HG03103 (cell line): ENCODE results near the gene TMEM121.

ENCODE experiments used
- ATAC-seq: cut with Tn5 transposase; IDR thresholded peaks from one replicate; pipeline ENCODE4 v1.9.1; 2021; ENCODE audit warnings: low read depth; ENCODE audit not compliant: unreplicated experiment

TMEM121 gene

DNA sequence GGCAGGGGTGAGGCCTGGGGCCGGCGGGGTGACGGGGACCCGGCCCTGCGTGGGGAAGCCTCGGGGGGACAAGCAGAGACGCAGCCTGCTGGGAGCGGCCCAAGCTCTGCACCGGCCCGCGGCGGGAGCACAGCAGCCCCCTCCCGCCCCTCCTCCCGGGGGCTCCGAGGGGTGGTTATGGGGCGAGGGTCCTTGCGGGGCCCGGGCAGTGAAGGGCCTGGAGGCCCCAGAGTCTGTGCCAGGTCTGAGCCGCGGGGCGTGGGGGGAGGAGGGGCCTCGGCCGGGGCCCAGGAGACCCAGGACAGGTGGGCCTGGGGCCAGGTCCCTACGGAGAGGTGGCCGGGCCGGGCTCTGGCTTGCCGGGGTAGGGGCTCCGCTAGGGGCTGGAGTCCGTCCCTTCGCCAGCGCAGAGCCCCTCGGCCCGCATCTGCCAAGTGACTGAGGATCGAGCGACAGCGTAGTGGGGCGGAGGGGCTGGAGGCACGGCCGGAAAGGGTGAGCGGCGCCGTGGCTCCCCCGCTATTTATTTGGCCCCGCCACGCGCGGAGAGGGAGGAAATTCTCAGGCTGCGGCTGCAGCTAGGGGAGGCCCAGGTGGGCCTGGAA is 495 bp downstream of the TMEM121 start:
- no peak for ATAC-seq

DNA sequence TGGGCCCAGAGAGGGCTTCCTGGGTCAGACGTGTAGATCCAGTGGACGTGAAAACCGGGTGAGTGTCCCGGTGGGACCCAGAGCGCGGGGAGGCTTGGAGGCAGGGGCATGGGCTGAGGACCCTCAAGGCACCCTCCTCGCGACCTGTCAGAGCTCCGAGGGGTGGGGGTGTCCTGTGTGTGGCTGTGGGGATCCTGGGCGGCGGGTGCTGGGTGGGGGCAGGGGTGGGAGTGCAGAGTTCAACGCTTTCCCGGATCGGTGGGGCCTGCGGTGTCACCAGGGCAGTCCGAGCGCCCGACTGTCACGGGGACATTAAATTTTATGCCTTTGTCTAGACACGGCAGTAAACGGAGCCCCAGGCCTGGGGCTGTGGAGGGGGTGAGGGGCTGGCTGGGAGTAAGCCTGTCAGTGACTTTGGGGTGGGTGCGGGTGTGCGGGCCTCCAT is 1.0 kb downstream of the TMEM121 start:
- ATAC-seq = no peak

DNA sequence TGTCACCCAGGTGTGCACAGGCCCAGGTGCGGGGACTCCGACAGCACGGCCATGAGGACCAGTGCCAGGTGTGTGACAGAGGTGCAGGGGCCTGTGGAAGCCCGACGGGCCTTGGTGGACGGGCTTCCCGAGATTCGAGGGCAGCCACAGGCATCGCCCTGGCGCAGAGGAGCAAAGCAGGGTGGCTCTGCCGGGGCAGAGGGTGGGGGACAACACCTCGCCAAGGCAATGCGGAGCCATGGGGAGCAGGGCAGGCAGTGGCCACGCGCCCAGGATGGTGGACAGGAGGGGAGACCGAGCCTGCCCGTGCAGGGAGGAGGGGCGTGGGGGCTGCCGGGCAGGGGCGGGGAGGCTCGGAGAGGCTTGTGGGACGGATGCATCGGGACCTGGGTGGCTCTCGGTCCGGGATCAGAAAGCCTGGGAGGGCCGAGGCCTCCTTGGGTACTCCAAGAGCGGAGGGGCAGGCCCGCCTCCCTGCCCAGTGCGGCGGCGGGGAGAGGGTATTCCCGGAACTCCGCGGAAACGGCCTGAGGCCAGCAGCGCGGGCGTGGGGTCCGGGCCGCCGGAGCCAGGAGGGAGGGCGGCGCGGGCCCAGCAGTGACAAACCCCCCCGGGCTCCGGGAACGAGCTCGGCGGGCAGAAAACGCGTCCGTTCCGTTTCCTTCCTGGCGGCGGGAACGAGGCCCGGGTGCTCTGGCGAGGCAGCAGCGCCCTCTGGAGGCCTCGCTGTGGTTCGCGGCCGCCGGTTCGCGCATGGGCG is 1.6 kb downstream of the TMEM121 start:
- ATAC-seq = no peak

DNA sequence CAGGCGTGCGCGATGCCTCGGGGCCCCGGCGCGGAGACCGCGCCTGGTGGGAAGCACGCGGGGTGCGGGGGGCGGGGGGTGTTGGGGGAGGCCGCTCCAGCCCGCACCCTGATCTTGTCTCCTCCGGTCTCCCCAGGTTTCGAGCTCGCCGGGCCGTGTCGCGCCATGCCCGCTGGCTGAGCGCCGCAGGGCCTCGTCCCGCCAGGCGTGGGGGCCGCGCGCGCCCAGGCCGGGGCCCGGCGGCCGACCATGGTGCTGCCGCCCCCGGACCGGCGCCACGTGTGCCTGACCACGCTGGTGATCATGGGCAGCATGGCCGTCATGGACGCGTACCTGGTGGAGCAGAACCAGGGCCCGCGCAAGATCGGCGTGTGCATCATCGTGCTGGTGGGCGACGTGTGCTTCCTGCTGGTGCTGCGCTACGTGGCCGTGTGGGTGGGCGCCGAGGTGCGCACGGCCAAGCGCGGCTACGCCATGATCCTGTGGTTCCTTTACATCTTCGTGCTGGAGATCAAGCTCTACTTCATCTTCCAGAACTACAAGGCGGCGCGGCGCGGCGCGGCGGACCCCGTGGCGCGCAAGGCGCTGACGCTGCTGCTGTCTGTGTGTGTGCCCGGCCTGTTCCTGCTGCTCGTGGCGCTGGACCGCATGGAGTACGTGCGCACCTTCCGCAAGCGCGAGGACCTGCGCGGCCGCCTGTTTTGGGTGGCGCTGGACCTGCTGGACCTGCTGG is 2.4 kb downstream of the TMEM121 start:
- ATAC-seq = no peak

DNA sequence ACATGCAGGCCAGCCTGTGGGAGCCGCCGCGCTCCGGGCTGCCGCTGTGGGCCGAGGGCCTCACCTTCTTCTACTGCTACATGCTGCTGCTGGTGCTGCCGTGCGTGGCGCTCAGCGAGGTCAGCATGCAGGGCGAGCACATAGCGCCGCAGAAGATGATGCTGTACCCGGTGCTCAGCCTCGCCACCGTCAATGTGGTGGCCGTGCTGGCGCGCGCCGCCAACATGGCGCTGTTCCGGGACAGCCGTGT is 2.9 kb downstream of the TMEM121 start:
- no peak for ATAC-seq

DNA sequence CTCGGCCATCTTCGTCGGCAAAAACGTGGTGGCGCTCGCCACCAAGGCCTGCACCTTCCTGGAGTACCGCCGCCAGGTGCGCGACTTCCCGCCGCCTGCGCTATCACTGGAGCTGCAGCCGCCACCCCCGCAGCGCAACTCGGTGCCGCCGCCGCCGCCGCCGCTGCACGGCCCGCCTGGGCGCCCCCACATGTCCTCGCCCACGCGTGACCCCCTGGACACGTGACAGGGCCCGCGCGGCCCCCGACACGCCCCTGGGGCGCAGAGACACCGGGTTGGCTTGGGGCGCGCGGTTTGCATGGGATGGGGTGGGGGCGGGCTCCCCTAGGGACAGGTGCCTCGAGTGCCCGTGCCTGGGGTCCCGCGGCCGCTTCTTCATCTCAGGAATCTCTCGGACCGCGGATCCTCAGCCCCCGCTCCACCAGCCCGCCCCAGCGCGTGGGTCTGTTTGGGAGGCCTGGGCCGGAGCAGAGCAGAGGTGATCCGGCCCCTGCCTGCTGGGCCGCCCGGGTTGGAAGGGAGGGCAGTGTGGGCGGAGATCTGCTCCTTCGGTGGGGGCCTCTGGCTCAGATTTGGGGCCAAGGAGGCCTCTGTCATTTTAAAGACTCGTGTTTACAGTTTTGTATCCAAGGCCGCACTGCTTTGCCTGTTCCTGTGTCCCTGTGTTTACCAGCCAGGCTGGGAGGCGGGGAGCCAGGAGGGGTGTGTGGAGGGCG is 3.3 kb downstream of the TMEM121 start:
- ATAC-seq = no peak

DNA sequence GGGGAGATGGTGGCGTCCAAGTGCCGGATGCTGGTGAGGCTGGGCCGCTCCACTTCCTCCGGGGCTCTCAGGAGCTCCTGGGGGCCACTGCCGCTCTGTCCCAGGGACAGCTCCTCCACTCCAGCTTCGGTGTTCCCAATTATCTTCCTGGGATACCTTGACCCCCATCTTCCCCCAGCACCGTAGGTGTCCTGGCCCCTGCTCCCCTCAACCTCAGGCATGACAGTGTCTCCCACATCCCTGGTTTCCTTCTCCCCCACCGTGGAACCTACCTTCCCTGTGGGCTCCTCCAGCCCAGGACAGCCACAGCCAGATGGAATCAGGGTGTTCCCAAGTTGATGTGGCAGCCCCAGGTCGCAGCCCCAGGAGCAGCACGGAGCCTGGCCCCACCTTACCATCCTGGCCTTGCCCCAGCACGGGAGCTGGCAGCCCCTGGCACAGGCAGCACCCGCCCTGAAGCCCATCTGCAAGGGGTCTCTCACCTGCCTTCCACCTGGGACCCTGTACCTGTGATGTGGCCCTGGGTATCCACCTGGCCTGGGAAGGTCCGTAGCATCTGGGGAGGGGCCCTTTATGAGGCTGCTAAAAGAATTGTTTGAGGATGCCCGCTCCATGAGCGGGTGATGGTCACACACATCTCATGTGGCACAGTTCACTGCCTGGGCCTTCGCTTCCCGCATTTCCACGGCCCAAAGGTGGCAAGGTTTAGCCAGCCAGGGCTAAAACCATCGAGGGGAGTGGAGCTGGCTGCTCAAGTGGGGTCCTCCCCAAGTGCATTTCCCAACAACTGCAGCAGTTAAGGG is 4.1 kb downstream of the TMEM121 start:
- ATAC-seq = no peak

DNA sequence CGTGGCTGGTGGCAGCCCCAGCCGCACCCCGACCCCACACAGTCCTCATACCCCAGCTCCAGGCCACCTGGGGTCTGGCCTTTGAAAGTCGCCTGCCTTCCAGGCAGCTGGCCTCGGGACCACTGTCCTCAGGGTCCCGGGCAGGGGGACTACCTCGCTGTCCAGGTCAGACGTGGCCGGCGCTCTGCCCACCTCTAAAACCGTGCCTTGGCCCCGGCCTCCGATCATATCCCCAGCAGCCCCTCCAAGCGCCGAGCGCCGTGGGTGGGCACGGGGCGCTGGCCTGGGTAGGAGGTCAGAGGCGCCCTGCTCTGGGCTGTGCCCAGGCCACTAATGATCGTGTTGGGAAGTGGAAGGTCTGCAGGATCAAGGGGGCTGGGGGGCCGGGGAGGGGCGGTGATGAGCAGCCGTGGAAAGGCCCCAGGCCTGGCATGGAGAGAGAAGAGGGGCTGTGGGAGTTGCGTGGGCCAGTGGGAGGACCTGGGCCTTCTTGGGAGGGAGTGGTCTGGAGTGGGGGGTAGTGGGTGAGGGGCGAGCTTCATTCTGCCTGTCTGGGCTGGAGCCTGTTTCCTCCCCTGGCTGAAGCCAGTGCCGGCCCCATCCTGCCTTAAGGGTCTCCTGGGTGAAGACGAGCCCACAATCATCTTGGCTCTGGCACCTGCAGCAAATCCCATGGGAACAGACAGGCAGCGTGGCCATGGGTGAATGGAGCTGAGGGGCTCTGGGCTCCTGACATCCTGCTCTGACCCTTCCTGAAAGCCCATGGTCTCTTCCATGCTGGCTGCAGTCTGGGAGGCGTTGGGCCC is 4.9 kb downstream of the TMEM121 start:
- ATAC-seq = no peak

DNA sequence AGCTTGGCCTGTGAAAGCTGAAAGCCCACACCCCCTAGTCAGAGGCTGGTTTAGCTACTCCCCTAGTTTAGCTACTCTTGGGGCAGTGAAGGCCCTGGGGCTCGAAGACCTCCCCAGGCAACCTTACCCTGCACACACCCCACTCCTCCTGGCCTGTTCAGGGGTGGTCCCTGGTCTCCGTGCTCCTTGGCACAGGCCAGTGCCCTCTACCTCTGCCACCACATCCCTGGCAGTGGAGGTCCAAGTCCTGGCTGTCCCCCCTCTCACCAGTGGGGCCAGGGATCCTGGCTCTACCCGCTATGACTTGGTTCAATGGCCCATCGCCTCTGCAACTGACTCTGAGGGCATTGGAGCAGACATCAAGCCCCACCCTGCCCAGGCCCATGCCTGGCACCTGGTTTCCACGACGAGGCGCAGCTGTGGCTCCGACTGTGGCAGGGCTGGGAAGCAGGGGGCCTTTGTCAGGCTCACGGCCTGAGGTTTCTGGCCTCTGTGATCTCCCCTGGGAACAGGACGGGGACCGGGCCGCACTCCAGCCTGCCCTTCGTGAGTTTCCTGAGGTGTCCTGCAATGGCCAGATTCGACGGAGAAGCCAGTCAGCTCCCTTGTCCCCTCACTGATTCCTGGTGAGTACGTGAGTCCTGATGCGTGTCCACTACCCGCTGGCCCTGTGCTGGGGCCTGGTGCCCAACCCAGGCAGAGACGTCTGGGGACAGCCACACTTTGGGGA is 5.7 kb downstream of the TMEM121 start:
- ATAC-seq = no peak

DNA sequence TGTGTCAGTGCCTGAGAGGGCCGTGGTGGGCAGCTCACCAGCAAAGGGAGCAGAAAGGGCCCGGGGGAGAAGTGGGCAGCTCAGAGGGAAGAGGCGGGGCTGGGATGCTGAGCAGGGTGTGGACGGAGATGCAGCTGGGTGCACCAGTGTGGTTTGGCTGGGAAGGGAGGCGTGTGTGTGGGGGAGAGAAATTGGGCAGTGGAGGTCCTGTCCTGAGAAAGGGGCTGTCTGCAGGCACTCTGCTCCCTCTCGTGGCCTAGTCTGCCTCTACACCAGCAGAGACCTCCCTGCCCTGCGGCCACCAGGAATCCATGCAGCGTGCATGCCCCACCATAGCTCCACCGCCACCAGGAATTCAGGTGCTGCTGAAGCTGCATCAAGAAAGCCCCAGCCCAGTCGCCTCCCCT is 6.4 kb downstream of the TMEM121 start:
- ATAC-seq = no peak

DNA sequence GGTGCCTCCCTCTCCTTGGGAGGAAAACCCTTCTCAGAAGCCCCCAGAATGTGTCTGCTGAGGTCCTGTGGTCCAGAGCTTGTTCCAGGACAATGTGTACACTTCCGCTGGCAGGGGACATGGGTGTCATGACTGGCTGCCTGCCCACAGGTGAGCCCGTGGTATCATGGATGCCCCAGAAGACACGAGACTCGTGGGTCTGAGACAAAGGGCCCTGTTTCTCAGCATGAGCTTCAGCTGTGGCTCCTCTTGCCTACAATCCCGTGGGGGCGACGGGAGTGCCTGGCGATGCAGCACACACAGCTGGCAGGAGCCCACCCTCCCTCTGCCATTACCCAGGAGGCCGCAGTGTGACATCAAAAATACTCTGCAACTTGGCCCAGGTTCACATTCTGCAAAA is 7.0 kb downstream of the TMEM121 start:
- no peak for ATAC-seq

DNA sequence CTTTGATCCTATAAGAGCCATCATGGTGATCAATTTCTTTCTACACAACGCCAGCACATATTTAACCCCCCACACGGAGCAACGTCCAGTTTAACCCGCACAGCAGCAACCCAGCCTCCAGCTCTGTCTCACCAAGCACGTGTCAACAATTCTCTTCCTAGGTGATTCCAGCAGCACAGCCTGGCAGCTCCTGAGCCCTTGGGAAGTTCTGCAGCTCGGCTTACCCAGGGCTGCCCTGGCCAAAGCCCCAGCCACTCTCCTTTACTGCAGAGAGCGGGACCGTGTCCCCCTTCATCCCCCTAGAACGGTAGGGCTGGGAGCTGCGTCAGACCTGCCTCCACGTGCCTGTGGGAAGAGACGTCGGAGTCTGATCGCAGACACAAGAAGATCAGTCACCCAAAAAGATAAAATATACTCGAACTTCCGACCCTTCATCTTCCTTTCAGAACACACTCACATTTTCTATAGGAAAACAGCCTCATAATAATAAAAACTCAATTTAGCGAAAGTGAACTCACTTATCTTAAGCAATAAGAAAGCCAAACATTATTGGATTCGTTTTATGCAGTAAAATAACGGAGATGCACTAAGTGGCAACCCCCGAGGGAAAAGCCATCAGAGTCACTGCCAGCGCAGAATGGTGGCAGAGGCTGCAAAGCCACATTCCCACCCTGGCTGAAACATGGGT is 7.6 kb downstream of the TMEM121 start:
- no peak for ATAC-seq

DNA sequence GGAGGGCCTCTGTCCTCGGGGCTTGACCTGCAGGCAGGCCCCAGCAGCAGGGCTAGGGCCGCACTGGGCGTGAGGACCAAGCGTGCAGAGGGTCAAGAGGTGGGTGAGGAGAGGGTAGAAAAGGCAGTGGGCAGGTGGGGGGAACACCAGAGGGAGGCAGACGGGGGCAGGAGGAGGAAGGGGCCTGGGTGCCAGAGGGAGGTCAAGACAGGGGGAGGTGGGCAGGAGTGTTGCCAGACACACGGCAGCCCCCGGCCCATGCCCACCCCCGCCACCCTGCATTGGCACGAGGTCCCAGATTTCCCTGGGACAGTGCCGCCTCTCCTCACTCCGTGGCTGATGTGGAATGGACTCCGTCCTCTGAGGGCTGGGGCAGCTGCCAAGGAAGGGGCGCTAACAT is 8.2 kb downstream of the TMEM121 start:
- ATAC-seq = no peak

DNA sequence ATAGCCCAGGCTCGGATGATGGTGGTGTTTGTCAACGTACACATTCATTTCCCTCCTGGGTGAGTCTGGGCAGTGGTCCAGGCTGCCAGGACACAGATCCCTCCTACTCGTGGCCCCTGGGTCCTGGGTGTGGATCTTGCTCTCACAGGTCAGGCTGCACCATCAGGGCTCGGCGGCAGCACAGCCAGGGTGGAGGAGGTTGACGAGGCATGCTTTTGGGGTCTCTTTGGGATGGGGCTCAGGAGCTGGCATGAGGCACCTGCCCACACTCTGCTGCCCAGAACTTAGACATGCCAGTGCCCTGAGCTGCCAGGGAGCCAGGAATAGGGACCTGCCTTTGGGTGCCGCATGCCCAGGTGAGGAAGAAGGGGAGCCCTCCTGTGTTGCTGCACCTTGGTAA is 9.7 kb downstream of the TMEM121 start:
- ATAC-seq = no peak

DNA sequence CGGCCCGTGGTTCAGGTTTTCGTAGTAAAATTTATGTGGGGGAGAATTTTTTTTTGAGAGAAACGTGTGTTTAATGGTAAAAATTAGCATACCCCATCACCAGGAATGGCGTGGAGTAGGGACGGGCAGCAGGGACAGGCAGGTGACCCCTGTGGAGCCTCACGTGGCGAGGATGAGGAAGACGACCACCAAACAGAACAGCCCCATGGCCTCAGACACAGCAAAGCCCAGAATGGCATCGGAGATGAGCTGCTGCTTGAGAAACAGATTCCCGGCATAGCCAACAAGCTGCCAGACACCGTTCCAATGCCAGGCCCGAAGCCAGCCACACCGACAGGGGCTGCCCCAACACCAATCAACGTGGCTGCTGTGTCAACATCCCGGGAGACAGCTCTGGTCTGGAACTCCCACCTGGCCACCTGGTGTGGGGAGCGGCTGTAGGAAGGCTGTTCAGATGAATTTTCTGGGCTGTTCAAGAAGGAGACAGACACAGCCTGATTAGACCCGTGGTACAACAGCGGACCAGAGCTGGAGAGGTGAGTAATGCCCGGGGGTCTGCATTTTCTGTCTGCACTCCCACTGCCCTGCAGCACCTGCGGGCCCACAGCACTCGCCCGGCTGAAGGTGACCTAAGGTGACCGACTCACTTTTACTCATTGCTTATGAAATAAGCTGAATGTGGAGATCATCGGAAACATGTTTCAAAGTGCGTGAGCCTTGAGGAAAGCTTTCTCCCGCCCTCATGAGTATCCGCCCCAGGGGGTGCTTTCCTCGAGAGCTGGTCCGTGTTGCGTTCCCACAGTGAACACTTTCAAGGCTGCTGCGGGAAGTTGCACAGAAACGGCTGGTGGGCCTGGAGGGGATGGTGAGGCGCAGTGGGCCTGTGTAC is 10.6 kb downstream of the TMEM121 start:
- no peak for ATAC-seq

DNA sequence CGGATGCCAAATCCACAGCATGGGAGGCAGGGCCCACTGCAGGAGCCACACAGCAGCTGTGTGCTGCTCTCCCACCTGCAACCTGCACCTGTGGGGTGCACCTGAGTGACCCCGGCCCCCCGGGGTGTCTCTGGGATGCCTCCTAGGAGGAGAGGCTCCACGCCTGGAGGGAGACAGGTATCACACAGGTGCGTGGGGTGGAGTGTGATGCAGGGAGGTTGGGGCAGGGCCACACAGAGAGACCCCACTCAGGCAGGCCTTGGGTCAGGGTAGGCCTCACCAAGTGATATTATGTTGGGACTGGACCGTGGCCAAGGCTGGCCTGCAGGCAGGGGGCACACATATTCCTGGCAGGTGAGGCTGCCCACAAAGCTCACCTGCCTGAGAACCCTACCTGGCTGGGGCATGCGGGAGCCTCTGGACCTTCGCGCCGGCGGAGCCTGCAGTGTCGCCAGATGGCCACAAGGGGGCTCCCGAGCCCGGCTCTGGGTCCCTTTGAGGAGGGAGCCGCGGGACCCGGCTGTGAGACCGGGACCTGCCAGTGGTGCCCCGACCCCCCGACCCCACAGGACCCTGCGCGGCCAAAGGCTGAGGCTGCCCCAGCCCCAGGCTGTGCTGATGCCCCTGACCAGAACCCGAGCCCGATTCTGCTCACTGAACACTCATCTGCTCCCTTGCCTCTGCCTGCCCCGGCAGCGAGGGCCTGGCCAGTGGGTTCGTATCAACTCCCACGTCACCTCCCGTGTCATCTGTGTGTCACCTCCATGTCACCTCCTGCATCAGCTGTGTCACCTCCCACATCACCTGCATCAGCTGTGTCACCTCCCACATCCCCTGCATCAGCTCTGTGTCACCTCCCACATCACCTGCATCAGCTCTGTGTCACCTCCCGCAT is 11.4 kb downstream of the TMEM121 start:
- no peak for ATAC-seq
